Suprapubic skin (tissue), 4 donors: ENCODE results near the gene GPR156. TPM values are rescaled to one million over a fixed set of nuclear protein-coding genes. Genes with fewer than 3 reads are reported as not detected.
A peak's percentile ranks its signal among the peaks of the same experiment; 100 is the strongest.
"Not testable (repeated sequence)": the region's sequence is repeated elsewhere in the genome, so short reads cannot be mapped to it uniquely, and the experiment has no call there.

Experiments
- DNase-seq, 2 donors: peaks; one replicate each; pipeline ENCODE4 v3.0.0-alpha.2; 2019; ENCODE audit warnings: low spot score in 2 of 2
- H3K27ac ChIP-seq: fragments of 200-600 bp; sonication (generic); one replicate; pipeline ENCODE4 v1.5.1; 2019
- H3K27me3 ChIP-seq: fragments of 200-600 bp; sonication (generic); one replicate; pipeline ENCODE4 v1.5.1; 2019
- H3K36me3 ChIP-seq: fragments of 200-600 bp; sonication (generic); one replicate; pipeline ENCODE4 v1.5.1; 2019
- H3K4me1 ChIP-seq: fragments of 200-600 bp; sonication (generic); one replicate; pipeline ENCODE4 v1.5.1; 2019
- H3K4me3 ChIP-seq: fragments of 200-600 bp; sonication (generic); one replicate; pipeline ENCODE4 v1.5.1; 2019; ENCODE audit warnings: mild to moderate bottlenecking
- H3K9me3 ChIP-seq: fragments of 200-600 bp; sonication (generic); one replicate; pipeline ENCODE4 v1.5.1; 2019
- CTCF ChIP-seq, 2 donors: fragments of 200-600 bp in 1 of 2; fragments of 450-650 bp in 1 of 2; sonication (generic) in 1 of 2; IDR thresholded peaks; one replicate each; pipeline ENCODE4 v1.5.1; 2016 to 2019; ENCODE audit warnings: antibody characterized with exemption in 2 of 2, mild to moderate bottlenecking in 1 of 2, moderate library complexity in 1 of 2
- EP300 ChIP-seq: sonication (generic); formaldehyde crosslinking; IDR thresholded peaks from one replicate; pipeline ENCODE4 v1.6.1; 2017; ENCODE audit warnings: antibody characterized with exemption
- POLR2A ChIP-seq, 2 donors: fragments of 450-650 bp; IDR thresholded peaks; one replicate each; pipeline ENCODE4 v1.6.1; 2017; ENCODE audit warnings: antibody characterized with exemption in 2 of 2, mild to moderate bottlenecking in 2 of 2, moderate library complexity in 2 of 2
- POLR2AphosphoS5 ChIP-seq, 3 donors: sonication (generic); formaldehyde crosslinking; IDR thresholded peaks; one replicate each; pipeline ENCODE4 v1.6.1; 2017; ENCODE audit warnings: antibody characterized with exemption in 3 of 3
- WGBS: methylation state at CpG from one replicate; pipeline ENCODE4 v1.1.5; 2018; 5-methylcytosine and 5-hydroxymethylcytosine counted together
- total RNA-seq, 4 donors: library from RNA; depleted of rRNA; stranded (reverse); fragments of >200 nt; gene quantifications; one replicate each; pipeline ENCODE4 v1.1.0, GENCODE V29; 2016

GPR156 gene
- total RNA-seq, 4 donors from 2014 or later = 0.29 to 0.72 (median 0.30) TPM; not detected in 1

- Histone ChIP-seq H3K4me1 (peaks cover 4% of the 10 kb centered on the region), H3K36me3 (no peaks in the 10 kb centered on the region), H3K27ac (no peak overlapping the region), H3K9me3 (no peaks in the 10 kb centered on the region), H3K4me3 (no peak overlapping the region), H3K27me3 (no peaks in the 10 kb centered on the region)
- DNase-seq = no peak
- TF ChIP-seq POLR2A (IDR thresholded peaks at IDR 0.05) (no peak), EP300 (no peak), CTCF (IDR thresholded peaks at IDR 0.05) (no peak), POLR2AphosphoS5 (IDR thresholded peaks at IDR 0.05) (no peak)
Observed at GRCh38 chr3:120299403-120299802, 14.4 kb upstream of the GPR156 start.

GRCh38 chr3:120298996-120299395, 14.0 kb upstream of the GPR156 start:
- no peak for DNase-seq
- Histone ChIP-seq H3K4me1 (peaks cover 4% of the 10 kb centered on the region), H3K27ac (no peak overlapping the region), H3K36me3 (no peaks in the 10 kb centered on the region), H3K4me3 (no peak overlapping the region), H3K27me3 (no peaks in the 10 kb centered on the region), H3K9me3 (no peaks in the 10 kb centered on the region)
- no peak for TF ChIP-seq POLR2A (IDR thresholded peaks at IDR 0.05)
- no peak for TF ChIP-seq EP300
- no peak for TF ChIP-seq POLR2AphosphoS5 (IDR thresholded peaks at IDR 0.05)
- TF ChIP-seq CTCF (IDR thresholded peaks at IDR 0.05) = no peak

- WGBS = 72% methylated on average over 2 of the region's 2 CpGs
Observed at GRCh38 chr3:120291552-120291951, 6.5 kb upstream of the GPR156 start.

GRCh38 chr3:120289636-120290035, 4.6 kb upstream of the GPR156 start:
- WGBS = 82% methylated on average over 6 of the region's 16 CpGs
- Histone ChIP-seq H3K27me3 (no peaks in the 10 kb centered on the region), H3K36me3 (no peaks in the 10 kb centered on the region), H3K4me1 (peaks cover 9% of the 10 kb centered on the region), H3K9me3 (peaks cover 9% of the 10 kb centered on the region), H3K27ac (no peak overlapping the region), H3K4me3 (no peak overlapping the region)
- DNase-seq = no peak
- no peak for TF ChIP-seq POLR2A (IDR thresholded peaks at IDR 0.05)
- no peak for TF ChIP-seq EP300
- TF ChIP-seq POLR2AphosphoS5 (IDR thresholded peaks at IDR 0.05) = no peak

More at GRCh38 chr3:120291552-120291951, 6.5 kb upstream of the GPR156 start:
- not testable (repeated sequence) for H3K36me3 ChIP-seq, H3K27ac ChIP-seq, H3K27me3 ChIP-seq, H3K9me3 ChIP-seq, H3K4me1 ChIP-seq, H3K4me3 ChIP-seq, DNase-seq

- H3K36me3 ChIP-seq = no peaks in the 10 kb centered on the region
- no peak overlapping the region for H3K4me3 ChIP-seq
- no peak for DNase-seq
- H3K27me3 ChIP-seq = peaks cover 2% of the 10 kb centered on the region
- TF ChIP-seq POLR2AphosphoS5 (IDR thresholded peaks at IDR 0.05) (no peak), CTCF (IDR thresholded peaks at IDR 0.05) (no peak), POLR2A (IDR thresholded peaks at IDR 0.05) (no peak), EP300 (no peak)
- H3K27ac ChIP-seq = no peak overlapping the region
- 78% methylated on average over 2 of the region's 2 CpGs for WGBS
- H3K9me3 ChIP-seq = no peaks in the 10 kb centered on the region
- H3K4me1 ChIP-seq = peaks cover 14% of the 10 kb centered on the region
Observed at GRCh38 chr3:120286465-120286864, 1.4 kb upstream of the GPR156 start.

GRCh38 chr3:120285508-120285841, 453 bp upstream of the GPR156 start:
- Histone ChIP-seq H3K36me3 (no peaks in the 10 kb centered on the region), H3K4me1 (peaks cover 14% of the 10 kb centered on the region), H3K9me3 (no peaks in the 10 kb centered on the region), H3K27me3 (peaks cover 2% of the 10 kb centered on the region), H3K4me3 (peak overlapping the region; percentile 65), H3K27ac (no peak overlapping the region)
- WGBS = 20% methylated on average over 15 of the region's 15 CpGs
- TF ChIP-seq POLR2AphosphoS5 (IDR thresholded peaks at IDR 0.05) (no peak), CTCF (IDR thresholded peaks at IDR 0.05) (no peak), EP300 (no peak), POLR2A (IDR thresholded peaks at IDR 0.05) (no peak)
- no peak for DNase-seq
